Measurements from ENCODE around the gene PTH2R.

The PTH2R gene

GRCh38 chr2:208359632-208359986 is 47.0 kb upstream of the PTH2R start:
- Histone ChIP-seq H3K4me3 (replicated peaks; ENCODE audit: insufficient read depth, low read length) (peak overlapping the region; percentile 57), H3K27me3 (ENCODE audit: insufficient read depth, poor library complexity, severe bottlenecking) (no peaks in the 10 kb centered on the region), H3K27ac (replicated peaks) (peak overlapping the region; percentile 94)
- TF ChIP-seq POLR2AphosphoS5 (IDR thresholded peaks at IDR 0.05; ENCODE audit: low read depth) = peak; percentile 74
- TF ChIP-seq SPI1 (IDR thresholded peaks at IDR 0.05; ENCODE audit: borderline replicate concordance, low read depth) = peak; percentile 64; the same call in 1 of the 2 replicates
- TF ChIP-seq GABPA (IDR thresholded peaks at IDR 0.05; ENCODE audit: low read depth) = peak; percentile 65
- TF ChIP-seq REST (IDR thresholded peaks at IDR 0.05; ENCODE audit: insufficient replicate concordance, low read depth) = peak; percentile 1
- TF ChIP-seq CTCF (IDR thresholded peaks at IDR 0.05; ENCODE audit: insufficient read depth, low read length) = no peak
- peak; percentile 96 to 98 for DNase-seq (ENCODE audit: low read depth in 1 of 2, low spot score in 1 of 2)

GRCh38 chr2:208360259-208361076 is 46.1 kb upstream of the PTH2R start:
- DNase-seq (ENCODE audit: low read depth in 1 of 2, low spot score in 1 of 2) = peak in 1 of 2 experiments; percentile 35

More at GRCh38 chr2:208360259-208361076, 46.1 kb upstream of the PTH2R start:
- H3K27ac ChIP-seq (replicated peaks) = peak overlapping the region; percentile 94
- peak overlapping the region; percentile 57 for H3K4me3 ChIP-seq (replicated peaks; ENCODE audit: insufficient read depth, low read length)
- H3K27me3 ChIP-seq (ENCODE audit: insufficient read depth, poor library complexity, severe bottlenecking) = no peaks in the 10 kb centered on the region
- TF ChIP-seq GABPA (IDR thresholded peaks at IDR 0.05; ENCODE audit: low read depth) = no peak
- no peak for TF ChIP-seq POLR2AphosphoS5 (IDR thresholded peaks at IDR 0.05; ENCODE audit: low read depth)
- TF ChIP-seq REST (IDR thresholded peaks at IDR 0.05; ENCODE audit: insufficient replicate concordance, low read depth) = no peak
- TF ChIP-seq CTCF (IDR thresholded peaks at IDR 0.05; ENCODE audit: insufficient read depth, low read length) = no peak
- TF ChIP-seq SPI1 (IDR thresholded peaks at IDR 0.05; ENCODE audit: borderline replicate concordance, low read depth) = no peak
